Spinal cord (tissue), 10 donors: ENCODE data around the gene OGDHL. TPM values are rescaled to one million over a fixed set of nuclear protein-coding genes. Genes with fewer than 3 reads are reported as not detected.

Experiments
- DNase-seq, 6 donors: peaks; one replicate each; pipeline versions ENCODE4 v3.0.0 to v3.0.0-alpha.2; 2013 to 2015; ENCODE audit warnings: low spot score in 6 of 6, low read depth in 4 of 6
- H3K27ac ChIP-seq: one replicate; pipeline ENCODE4 v1.5.1; 2013; ENCODE audit warnings: low read depth, low read length, control low read depth
- H3K27me3 ChIP-seq: one replicate; pipeline ENCODE4 v1.6.1; 2013; ENCODE audit warnings: low read length; ENCODE audit not compliant: control insufficient read depth, insufficient read depth
- H3K36me3 ChIP-seq: one replicate; pipeline ENCODE4 v1.6.1; 2013; ENCODE audit warnings: low read length; ENCODE audit not compliant: control insufficient read depth, insufficient read depth
- H3K4me1 ChIP-seq: one replicate; pipeline ENCODE4 v1.6.1; 2013; ENCODE audit warnings: low read length; ENCODE audit not compliant: control insufficient read depth, insufficient read depth
- H3K4me3 ChIP-seq: one replicate; pipeline ENCODE4 v1.5.1; 2013; ENCODE audit warnings: low read depth, low read length, control low read depth
- H3K9me3 ChIP-seq: one replicate; pipeline ENCODE4 v1.6.1; 2013; ENCODE audit warnings: low read length; ENCODE audit not compliant: control insufficient read depth, insufficient read depth
- WGBS: methylation state at CpG from one replicate; pipeline ENCODE4 v1.1.5; 2013; ENCODE audit warnings: missing lambda C conversion rate; ENCODE audit not compliant: insufficient coverage; 5-methylcytosine and 5-hydroxymethylcytosine counted together
- polyA plus RNA-seq, 2 donors: library from polyadenylated mRNA; unstranded; fragments of 120-200 nt; gene quantifications; one replicate each; pipeline ENCODE4 v1.2.1, GENCODE V29; 2013; ENCODE audit not compliant: insufficient read length in 2 of 2
- total RNA-seq, 2 donors: library from RNA; depleted of rRNA in 1 of 2; stranded (reverse); fragments of 120-200 nt in 1 of 2; fragments of >200 nt in 1 of 2; gene quantifications; one replicate each; pipeline versions ENCODE4 v1.2.3 to v1.2.4, GENCODE V29; 2013 to 2014
- donor health status: healthy.

OGDHL gene
- total and polyA plus RNA-seq, 4 donors = 23.2 to 27.9 (median 24.7) TPM

DNA sequence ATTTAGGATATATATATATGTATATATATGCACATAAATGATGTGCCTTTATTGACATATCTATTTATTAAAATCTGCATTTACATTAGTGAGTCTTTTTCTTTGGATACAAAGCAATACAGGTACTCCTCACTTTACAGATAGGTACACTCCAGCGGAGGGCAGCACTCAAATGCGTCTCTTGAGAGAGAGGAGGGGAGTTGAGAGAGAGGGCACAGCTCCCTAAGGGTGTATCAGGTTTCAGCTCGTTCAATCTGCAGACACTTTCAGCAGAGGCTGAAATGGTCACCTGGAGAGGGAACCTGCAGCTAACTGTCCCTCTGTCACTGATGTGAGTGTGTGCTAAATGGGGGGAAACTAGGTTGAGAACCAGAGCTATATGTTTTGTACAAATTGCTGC is 61.1 kb downstream of the OGDHL start:
- no peaks in the 10 kb centered on the region for H3K4me1 ChIP-seq
- DNase-seq = no peak
- 0% methylated on average over 1 of the region's 3 CpGs for WGBS
- no peaks in the 10 kb centered on the region for H3K27me3 ChIP-seq
- no peaks in the 10 kb centered on the region for H3K9me3 ChIP-seq
- no peak overlapping the region for H3K27ac ChIP-seq
- H3K4me3 ChIP-seq = no peak overlapping the region
- no peaks in the 10 kb centered on the region for H3K36me3 ChIP-seq

DNA sequence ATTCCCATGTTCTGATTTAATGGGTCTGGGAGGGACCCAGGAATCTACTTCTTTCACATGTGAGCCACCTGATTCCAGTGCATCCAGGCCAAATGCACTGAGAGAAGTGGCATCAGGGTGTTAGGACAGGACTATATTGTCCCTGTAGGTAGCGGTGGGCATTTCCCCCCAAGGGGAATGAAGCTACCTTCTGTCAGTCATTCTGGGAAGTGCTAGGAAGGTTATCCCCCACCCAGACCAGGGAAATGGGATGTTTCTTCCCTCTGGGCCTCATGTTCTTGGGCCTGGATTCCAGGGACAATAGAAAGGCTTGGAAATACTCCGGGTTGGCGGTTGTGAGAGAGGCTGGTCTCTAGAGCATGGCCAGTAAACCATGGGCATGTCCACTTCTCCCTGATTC is 61.9 kb downstream of the OGDHL start:
- H3K4me3 ChIP-seq = no peak overlapping the region
- H3K36me3 ChIP-seq = no peaks in the 10 kb centered on the region
- no peak for DNase-seq
- H3K27me3 ChIP-seq = peaks cover 2% of the 10 kb centered on the region
- no peak overlapping the region for H3K27ac ChIP-seq
- no peaks in the 10 kb centered on the region for H3K4me1 ChIP-seq
- no CpG with 5 or more reads among the region's 3 CpGs for WGBS
- H3K9me3 ChIP-seq = no peaks in the 10 kb centered on the region

DNA sequence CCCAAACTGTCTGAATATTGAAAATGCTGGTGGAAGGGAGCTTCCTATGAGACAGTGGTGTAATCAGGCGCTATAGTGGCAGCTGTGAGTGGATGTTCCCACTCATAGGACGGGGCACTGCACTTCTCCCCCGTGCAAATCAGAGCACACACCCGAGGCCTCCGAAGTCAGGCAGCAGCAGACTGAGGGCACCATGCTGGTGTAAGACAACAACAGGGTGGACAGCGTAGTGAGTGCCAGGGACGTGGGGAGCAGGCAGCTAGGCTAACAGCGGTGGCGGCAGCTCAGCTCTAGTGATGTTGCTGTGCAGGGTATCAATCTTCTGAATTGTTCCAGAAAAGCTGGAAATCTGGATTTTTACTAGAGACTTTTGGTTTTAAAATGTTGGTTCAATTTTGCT is 63.4 kb downstream of the OGDHL start:
- 62% methylated on average over 9 of the region's 9 CpGs for whole genome bisulfite sequencing
- no peak overlapping the region for H3K4me3 ChIP-seq
- no peak for DNase-seq
- no peaks in the 10 kb centered on the region for H3K36me3 ChIP-seq
- no peak overlapping the region for H3K27ac ChIP-seq
- no peaks in the 10 kb centered on the region for H3K9me3 ChIP-seq
- no peaks in the 10 kb centered on the region for H3K4me1 ChIP-seq
- peaks cover 2% of the 10 kb centered on the region for H3K27me3 ChIP-seq

DNA sequence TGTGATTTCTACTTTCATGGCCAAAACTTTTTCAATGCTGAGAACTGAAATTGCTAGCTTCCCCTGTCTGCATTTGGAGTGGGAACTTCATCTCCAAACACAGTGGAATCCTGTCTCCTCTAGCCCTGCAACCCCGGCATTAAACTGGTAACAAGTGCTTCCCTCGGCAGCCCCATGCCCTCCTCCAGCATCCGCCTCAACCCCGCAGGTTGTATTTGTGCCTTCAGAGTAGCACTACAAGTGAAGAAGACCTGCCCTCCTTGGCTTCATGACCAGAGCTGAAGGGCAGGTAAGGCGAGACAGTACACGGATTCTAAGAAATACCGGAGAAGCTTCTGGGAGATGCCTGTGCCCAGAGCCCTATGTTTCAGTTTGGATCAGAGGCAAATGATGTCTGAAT is 65.8 kb downstream of the OGDHL start:
- Histone ChIP-seq H3K4me3 (no peak overlapping the region), H3K27ac (no peak overlapping the region), H3K4me1 (no peaks in the 10 kb centered on the region), H3K36me3 (no peaks in the 10 kb centered on the region), H3K9me3 (no peaks in the 10 kb centered on the region), H3K27me3 (peaks cover 9% of the 10 kb centered on the region)
- no peak for DNase-seq
- 78% methylated on average over 7 of the region's 7 CpGs for WGBS

DNA sequence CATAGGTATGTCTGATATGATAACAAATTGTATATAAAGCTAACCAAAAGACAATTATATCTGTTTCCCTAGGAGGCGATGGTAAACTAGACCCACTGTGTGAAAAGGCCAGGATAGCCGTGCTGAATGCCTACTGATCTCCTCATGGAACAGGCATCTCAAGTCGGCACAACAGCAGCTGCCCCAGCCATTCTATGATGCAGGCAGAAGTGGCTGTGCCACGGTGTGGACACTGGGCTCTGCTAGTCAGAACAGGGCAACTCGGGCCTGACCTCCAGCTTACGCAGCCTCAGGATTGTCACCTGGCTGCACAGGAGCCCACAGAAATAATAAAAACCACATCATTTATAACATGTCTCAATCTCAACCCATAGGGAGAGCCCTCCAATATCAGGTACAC is 67.7 kb downstream of the OGDHL start:
- H3K27me3 ChIP-seq = peaks cover 24% of the 10 kb centered on the region
- H3K27ac ChIP-seq = no peak overlapping the region
- H3K9me3 ChIP-seq = no peaks in the 10 kb centered on the region
- H3K36me3 ChIP-seq = no peaks in the 10 kb centered on the region
- no peak overlapping the region for H3K4me3 ChIP-seq
- DNase-seq = no peak
- WGBS = 88% methylated on average over 6 of the region's 6 CpGs
- H3K4me1 ChIP-seq = no peaks in the 10 kb centered on the region

DNA sequence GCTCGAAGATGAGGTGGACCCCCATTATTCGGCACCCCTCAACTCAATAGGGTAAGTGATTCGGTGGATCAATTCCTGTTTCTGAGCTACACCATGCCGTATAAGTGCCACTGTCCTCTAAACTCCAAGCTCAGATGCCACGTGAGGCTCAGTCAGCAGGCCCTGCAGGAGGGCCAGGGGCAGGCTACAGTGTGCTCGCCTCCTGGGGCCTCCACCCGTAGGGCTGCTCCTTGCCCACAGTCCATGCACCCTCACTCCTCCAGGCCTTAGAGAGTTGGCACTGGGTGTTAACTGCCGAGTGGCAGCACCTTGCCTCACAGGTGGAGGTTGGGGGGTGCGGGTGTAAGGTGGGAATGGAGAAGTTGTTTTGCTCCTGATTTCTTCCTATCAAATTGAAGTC is 70.5 kb downstream of the OGDHL start:
- no peak overlapping the region for H3K27ac ChIP-seq
- H3K9me3 ChIP-seq = no peaks in the 10 kb centered on the region
- DNase-seq = no peak
- peaks cover 52% of the 10 kb centered on the region for H3K27me3 ChIP-seq
- H3K4me1 ChIP-seq = no peaks in the 10 kb centered on the region
- H3K4me3 ChIP-seq = no peak overlapping the region
- WGBS = 67% methylated on average over 8 of the region's 9 CpGs
- H3K36me3 ChIP-seq = no peaks in the 10 kb centered on the region

DNA sequence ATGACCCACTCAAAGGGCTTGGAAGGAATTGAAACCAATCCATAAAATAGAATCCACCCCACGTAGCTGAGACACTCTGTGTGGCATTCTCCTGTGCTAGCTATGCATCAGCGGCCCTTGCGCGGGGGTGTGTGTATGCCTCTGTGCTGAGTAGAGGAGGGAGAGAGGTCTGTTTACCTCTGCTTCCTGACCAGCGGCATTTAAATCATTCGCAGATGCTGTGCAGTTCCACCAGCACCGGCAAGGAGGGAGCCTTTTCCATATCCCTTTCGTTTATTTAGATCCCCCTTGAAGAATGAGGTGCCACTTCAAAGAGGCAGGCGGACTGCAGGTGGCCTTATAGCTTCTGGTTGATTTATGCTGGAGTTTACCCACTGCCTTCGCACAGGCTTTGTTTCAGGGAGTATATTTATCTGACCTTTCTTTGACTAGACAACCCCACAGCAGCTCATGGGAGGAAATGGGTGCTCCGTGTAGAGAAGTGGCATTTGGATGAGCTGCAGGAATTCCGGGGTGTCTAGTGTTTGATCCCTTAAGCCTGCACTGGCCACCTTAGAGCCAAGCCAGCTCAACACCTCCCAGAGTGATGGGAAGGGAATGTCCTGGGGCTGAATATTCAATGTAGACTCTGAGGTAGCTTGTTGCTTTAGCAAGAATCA is 71.3 kb downstream of the OGDHL start:
- Histone ChIP-seq H3K27me3 (peaks cover 52% of the 10 kb centered on the region), H3K27ac (no peak overlapping the region), H3K4me3 (no peak overlapping the region), H3K36me3 (no peaks in the 10 kb centered on the region), H3K9me3 (no peaks in the 10 kb centered on the region), H3K4me1 (no peaks in the 10 kb centered on the region)
- peak in 1 of 6 donors; percentile 48 for DNase-seq
- 25% methylated on average over 5 of the region's 12 CpGs for WGBS

DNA sequence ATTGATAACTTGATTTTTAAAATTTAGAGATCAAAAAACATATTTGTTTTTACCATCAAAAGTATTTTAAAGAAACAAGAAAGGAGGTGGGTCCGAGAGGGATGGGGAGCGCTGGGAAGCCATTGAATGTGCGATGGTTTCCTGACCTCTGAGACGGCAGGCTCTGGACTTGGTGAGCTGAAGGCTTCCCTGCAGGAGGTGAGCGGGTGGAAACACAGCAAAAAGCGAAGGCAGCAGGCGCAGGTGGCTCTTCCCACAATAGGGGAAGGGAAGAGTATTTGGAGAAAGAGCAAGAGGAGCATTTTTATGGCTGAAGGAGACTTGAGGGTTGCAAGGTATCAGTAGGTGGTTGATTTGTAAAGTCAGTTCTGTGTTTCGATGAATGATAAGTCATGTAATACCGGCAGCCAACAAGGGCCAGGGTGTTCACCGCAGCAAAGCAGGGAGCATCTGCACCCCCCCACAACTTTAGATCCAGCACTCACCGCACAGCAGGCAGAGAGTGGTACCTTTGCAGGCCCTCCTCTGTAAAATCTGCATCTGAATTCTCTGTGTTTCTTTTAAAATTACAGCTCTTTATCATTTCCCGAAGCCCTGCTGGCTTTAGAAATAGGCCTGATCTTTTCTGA is 72.1 kb downstream of the OGDHL start:
- Histone ChIP-seq H3K4me3 (no peak overlapping the region), H3K27ac (no peak overlapping the region), H3K36me3 (no peaks in the 10 kb centered on the region), H3K9me3 (no peaks in the 10 kb centered on the region), H3K27me3 (peaks cover 50% of the 10 kb centered on the region), H3K4me1 (no peaks in the 10 kb centered on the region)
- DNase-seq = no peak
- 32% methylated on average over 10 of the region's 12 CpGs for WGBS

DNA sequence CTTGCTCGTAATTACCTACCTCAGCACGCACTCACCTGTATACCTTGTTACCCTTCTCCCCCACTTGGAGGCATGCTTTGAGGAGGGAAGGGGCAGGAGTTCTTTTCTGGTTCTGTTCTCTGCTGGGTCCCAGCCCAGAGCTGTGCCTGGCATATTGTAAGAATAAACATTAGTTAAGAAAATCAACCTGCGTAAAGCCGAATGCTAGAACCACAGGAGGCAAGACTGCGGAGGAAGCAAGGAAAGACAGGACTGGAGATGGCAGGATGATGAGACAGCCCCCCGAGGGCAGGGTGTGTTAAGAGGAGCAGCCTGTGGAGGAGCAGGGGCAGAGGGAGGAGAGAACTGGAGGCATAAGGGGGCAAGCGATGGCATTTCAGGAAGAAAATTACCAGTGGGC is 73.2 kb downstream of the OGDHL start:
- H3K36me3 ChIP-seq = no peaks in the 10 kb centered on the region
- no peak for DNase-seq
- H3K9me3 ChIP-seq = no peaks in the 10 kb centered on the region
- H3K27ac ChIP-seq = no peak overlapping the region
- WGBS = 34% methylated on average over 5 of the region's 7 CpGs
- no peaks in the 10 kb centered on the region for H3K4me1 ChIP-seq
- peaks cover 50% of the 10 kb centered on the region for H3K27me3 ChIP-seq
- no peak overlapping the region for H3K4me3 ChIP-seq

DNA sequence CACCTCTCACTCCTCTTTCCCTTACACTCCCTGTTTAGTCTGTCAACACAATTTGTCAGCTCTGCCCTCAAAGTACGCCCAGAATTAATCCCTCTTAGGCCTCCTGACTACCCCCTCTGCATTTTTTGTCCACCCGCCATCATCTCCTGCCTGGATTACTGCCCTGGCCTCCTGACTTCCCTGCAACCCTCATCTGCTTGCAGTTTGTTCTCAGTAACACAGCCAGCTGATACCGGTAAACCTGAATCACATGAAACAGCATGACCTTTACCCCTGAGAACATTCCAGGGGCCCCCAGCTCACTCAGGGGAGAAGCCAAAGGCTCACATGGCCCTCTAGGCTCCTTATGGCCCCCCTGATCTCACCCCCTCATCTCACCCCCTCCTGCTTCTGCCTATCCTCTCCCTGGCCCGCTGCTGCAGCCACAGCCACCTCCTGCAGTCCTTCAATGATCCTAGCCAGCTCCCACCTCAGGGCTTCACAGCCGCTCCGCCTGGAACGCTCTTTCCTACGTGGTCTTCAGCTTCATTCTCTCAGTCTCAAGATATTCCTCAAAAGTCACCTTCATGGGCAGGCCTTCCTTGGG is 73.8 kb downstream of the OGDHL start:
- H3K4me1 ChIP-seq = no peaks in the 10 kb centered on the region
- H3K9me3 ChIP-seq = no peaks in the 10 kb centered on the region
- 24% methylated on average over 8 of the region's 8 CpGs for WGBS
- no peak for DNase-seq
- no peak overlapping the region for H3K4me3 ChIP-seq
- H3K36me3 ChIP-seq = no peaks in the 10 kb centered on the region
- no peak overlapping the region for H3K27ac ChIP-seq
- peaks cover 50% of the 10 kb centered on the region for H3K27me3 ChIP-seq
